DMS153 treated with DMSO at 0.1 percent for 48 hours (cell line): ENCODE results near the gene BACH2.

Source experiments
- DNase-seq: peaks from one replicate; lab custom pipeline; 2025; ENCODE audit not compliant: unreplicated experiment; lab: John Stamatoyannopoulos, UW

Gene BACH2

GRCh38 chr6:89951574-89952104, 345.0 kb downstream of the BACH2 start:
- peak; percentile 72 for DNase-seq

GRCh38 chr6:89950879-89951391, 345.7 kb downstream of the BACH2 start:
- no peak for DNase-seq

GRCh38 chr6:89950446-89950845, 346.2 kb downstream of the BACH2 start:
- no peak for DNase-seq

DNA sequence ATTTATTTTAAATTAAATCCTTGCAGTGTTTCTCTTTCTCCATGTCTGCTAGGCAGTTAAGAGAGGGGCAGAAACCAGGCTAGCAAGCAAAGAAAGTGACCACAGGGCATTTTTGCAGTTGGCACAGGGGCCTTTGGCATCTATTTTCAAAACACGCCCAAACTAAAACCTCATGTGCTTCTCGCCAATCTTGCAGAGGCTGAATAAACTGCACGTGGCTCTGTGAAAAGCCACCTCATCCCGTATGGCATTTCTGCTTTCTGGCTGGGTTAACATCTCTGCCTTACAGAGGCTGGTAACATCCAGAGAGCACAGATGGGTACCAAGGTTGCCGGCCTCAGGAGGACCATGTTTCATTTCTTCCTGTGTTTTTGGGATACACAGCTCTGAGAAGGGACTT, 347.8 kb downstream of the BACH2 start:
- DNase-seq, result no peak

DNA sequence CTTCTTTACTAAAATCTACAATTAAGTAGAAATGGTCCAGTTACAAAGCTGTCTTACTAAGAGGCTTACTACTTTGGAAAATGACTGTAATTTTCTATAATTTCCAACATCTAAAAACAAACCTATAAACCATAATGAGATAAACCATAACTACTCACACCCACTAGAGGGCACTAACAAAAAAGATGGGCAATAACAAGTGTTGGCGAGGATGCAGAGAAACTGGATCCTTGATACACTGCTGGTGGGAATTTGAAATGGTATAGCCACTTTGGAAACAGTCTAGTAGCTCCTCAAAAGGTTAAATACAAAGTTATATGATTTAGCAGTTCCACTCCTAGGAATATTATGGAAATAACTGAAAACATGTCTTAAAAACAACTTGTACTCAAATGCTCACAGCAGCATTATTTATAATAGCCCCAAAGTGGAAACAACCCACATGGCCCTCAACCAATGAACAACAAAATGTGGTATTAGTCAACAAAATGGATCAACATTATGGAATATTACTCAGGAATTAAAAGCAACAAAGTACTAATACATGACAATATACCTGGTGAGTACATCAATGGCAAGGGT, 351.7 kb downstream of the BACH2 start:
- DNase-seq, result peak; percentile 12

- DNase-seq, result no peak
Measured at GRCh38 chr6:89944181-89944755, 352.4 kb downstream of the BACH2 start.

DNA sequence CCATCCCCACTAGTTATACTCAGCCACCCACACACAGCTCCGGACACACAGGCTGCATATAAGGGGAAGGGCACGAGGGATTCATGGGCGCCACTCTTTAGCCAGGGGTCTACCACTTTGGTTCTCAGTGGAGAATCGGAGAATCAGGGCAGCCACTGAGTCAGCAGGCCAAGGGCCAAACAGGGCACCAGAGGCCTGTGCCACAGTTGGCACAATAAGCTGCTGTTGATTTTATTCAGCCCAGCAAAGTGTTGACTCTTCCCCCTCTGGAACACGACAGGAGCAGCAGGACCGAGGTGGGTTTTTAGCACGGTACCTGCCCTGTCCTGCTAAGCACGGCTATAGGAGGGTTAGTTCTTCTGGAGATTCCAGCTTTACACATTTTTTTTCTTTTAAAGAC, 354.0 kb downstream of the BACH2 start:
- DNase-seq, result no peak

- DNase-seq, result no peak
Measured at GRCh38 chr6:89941763-89942497, 354.7 kb downstream of the BACH2 start.

DNA sequence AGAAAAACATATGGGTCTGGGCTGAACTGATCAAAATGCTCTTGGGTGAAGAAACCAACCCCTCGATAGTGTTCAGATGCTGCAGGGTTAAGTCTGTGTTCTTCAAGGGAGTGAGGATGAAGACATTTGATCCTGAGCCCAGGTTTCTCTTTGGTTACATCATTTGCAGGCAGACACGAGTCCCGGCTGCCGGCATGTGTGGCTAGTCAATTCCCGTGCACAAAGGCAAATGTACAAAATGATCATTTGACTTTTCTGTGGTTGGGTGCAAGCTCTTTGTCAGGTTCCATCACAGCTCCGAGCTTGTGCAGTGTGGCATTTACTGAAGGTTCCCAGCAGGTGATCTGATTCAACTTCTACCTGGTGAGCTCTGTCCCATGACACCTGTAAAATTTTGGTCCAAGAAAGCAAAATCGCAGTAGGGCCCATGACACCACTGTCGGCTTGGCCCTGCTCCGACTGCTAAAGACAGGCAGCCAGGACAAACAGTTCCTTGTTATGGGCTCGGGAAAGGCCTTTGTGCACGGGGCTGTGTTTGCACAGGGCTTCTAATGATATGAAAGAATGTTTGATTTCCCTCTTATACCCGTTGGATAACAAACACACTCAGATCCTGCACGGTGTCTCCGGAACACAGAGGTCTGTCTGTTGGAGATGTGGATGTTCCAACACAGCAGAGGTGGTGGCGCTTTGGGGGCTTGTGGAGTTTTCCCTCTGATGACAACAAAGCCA, 355.4 kb downstream of the BACH2 start:
- peak; percentile 94 for DNase-seq

DNA sequence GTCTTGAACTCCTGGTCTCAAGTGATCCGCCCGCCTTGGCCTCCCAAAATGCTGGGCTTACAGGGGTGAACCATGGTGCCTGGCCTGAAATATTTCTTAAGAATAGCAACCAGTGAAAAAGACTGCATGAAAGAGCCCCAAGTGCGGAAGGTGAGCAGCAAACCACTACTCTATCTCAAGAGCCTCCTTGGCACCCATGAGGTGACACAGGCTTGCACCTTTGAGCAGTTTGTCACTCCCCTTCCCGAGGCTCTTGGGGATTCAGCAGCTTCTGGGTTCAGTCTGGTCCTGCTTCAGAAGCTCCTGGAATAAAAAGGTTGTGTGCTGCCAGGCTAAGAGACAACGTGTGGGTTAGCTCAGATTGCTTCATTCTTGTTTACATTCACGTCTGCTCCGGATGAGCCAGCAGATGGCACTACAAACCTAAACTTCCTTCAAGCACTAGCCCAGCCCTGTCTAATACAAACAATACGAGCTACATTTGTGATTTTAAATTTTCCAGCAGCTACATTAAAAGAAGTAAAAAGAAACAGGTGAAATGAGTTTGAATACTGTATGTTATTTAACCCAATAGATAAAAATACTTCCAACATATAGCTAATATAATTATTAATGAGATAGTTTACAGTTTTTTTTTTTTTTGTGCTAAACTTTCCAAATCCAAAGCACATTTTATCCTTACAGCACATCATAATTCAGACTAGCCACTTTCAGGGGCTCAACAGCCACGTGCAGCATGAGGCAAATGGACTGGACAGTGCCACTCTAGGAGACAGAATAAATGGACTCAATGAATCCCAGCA, 356.2 kb downstream of the BACH2 start:
- peak; percentile 89 for DNase-seq

DNA sequence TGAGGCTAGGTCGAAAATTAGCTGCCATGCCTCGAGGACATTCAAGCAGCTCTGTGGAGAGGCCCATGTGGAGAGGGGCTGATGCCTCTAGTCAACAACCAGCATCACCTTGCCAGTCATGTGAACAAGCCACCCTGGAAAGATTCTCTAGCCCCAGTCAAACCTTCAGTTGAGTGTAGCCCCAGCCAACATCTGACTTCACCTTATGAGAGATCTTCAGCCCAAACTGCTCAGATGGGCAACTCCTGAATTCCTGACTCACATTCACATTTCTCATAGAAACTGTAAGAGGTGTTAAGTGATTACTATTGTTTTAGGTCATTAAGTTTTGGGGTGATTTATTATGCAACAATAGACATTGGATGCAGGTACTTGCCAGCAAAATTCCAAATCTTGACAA, 357.5 kb downstream of the BACH2 start:
- DNase-seq, result no peak

DNA sequence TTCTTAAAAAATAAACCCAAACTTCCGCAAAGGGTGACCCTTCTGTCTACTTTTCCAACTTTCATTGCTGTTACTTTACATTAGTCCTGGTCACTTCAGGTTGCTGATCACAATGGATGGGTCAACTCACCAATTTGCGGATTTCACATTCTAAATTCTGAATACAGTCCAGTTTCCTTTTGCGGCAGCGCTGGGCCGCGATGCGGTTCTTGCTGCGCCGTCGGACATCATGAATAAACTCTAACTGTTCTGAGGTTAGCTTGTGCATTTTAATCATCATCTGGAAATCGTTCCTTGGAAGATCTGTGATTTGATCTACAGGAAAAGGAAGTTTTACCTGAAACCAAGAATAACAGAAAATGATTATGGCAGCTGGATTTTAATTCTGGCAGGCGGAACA, 358.6 kb downstream of the BACH2 start:
- DNase-seq, result no peak

DNA sequence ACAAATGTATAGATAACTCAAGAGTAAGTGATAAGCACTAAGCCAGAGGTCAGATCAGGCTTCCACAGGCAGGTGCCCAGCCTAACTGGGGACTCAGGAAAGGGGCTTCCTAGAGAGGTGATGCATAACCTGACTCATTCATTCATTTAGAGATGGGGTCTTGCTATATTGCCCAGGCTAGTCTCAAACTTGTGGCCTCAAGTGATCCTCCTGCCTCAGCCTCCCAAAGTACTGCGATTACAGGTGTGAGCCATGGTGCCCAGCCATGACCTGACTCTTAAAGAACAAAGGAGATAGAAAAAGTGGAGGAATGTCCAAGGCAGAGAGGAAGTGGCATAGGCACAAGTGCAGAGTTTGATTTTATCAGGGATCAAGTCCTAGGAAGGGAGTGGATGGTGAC, 360.5 kb downstream of the BACH2 start:
- no peak for DNase-seq

GRCh38 chr6:89934685-89935366, 361.8 kb downstream of the BACH2 start:
- DNase-seq, result no peak

GRCh38 chr6:89932245-89932802, 364.3 kb downstream of the BACH2 start:
- no peak for DNase-seq

DNA sequence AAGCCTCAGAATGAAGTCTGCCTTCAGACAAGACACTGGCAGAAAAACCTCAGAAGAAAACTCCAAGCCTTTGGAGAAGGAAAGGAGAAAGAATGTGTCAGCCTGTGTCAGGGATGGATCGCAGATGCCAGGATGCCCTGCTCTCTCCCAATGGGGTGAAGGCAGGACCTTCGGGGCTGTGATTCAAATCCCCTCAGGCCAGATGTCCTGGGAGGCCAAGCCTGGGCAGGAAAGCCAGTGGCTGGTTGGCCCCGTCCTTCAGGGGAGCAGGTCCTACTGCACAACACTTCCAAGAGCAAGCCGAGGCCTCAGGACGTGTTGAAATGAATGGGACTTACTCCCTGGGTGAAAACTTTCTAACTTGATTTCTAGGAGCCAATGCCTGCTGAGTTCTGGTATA, 365.9 kb downstream of the BACH2 start:
- no peak for DNase-seq

DNA sequence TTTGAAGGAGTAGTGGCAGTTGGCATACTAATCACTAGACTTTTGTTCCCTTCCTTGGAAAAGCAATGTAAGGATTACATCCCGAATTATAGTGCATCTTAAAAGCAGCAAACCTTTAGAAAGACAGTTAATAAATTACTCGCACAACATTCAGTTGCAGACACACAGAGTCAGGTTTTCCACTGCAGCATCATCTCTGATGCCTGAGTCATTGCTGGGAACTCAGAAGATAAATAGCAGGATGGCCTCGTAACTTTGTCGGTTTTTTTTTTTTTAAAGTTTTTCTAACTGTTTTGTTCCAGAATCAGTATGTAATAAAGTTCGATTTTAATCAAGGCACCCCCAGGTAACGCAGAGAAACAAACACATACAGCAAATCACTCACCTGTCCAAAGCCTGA, 368.0 kb downstream of the BACH2 start:
- no peak for DNase-seq

- DNase-seq, result no peak
Measured at GRCh38 chr6:89927791-89928550, 368.7 kb downstream of the BACH2 start.

GRCh38 chr6:89927264-89927663, 369.4 kb downstream of the BACH2 start:
- DNase-seq, result no peak
